ENCODE measurements around the gene ACOT6.
"Not testable (repeated sequence)": the region's sequence is repeated elsewhere in the genome, so short reads cannot be mapped to it uniquely, and the experiment has no call there.

- TF ChIP-seq CTCF (conservative IDR thresholded peaks at IDR 0.05; ENCODE audit: low read depth, low read length); POLR2A (IDR thresholded peaks at IDR 0.05; ENCODE audit: low read depth, low read length); NFE2L2 (IDR thresholded peaks at IDR 0.05; ENCODE audit: low read depth, low read length); FOS (IDR thresholded peaks at IDR 0.05; ENCODE audit: low read depth, low read length); RAD21 (IDR thresholded peaks at IDR 0.05; ENCODE audit: low read length); RFX5 (IDR thresholded peaks at IDR 0.05; ENCODE audit: low read depth, low read length); RCOR1 (IDR thresholded peaks at IDR 0.05; ENCODE audit: insufficient replicate concordance, low read length); CEBPB (IDR thresholded peaks at IDR 0.05; ENCODE audit: low read depth, low read length); SMC3 (IDR thresholded peaks at IDR 0.05; ENCODE audit: low read depth, low read length); MAFK (IDR thresholded peaks at IDR 0.05; ENCODE audit: low read depth, low read length); BHLHE40 (IDR thresholded peaks at IDR 0.05; ENCODE audit: low read depth, low read length); MXI1 (IDR thresholded peaks at IDR 0.05; ENCODE audit: borderline replicate concordance, low read depth, low read length): not testable (repeated sequence)
Measured at GRCh38 chr14:73562696-73563095, 49.6 kb upstream of the ACOT6 start.

Measured in IMR-90 (cell line).